PC-3 (cell line): Measurements from ENCODE around the gene FLT1.

Source experiments
- CTCF ChIP-seq: fragments of 300-600 bp; sonication (generic); conservative IDR thresholded peaks from 2 replicates; pipeline ENCODE4 v1.5.1; 2017; ENCODE audit warnings: antibody characterized with exemption, low read depth, mild to moderate bottlenecking, low read length
- EZH2 ChIP-seq: fragments of 300-600 bp; sonication (generic); IDR thresholded peaks from one replicate; pipeline ENCODE4 v1.6.1; 2017; ENCODE audit warnings: antibody characterized with exemption, mild to moderate bottlenecking, low read length; ENCODE audit not compliant: unreplicated experiment

DNA sequence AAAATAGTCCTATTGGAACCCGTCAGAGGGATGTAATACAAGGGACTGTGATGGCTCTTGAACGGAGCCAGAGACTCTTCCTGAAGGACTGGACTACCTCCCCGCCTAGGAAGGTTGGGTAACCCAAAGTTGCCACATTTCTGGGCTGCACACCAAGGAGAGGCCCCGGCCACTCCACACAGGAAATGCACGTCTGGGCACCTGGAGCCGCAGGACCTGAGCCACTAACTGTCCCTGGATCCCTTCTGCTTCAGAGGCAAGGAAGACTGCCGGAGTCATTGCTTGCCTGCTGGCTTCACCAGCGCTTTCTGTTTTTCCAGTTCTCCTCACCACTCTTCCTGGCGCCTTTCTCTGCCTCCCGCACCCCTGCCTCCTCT lies 1.2 kb upstream of the FLT1 start:
- TF ChIP-seq CTCF (no peak), EZH2 (no peak)
